GM21381 (cell line): ENCODE measurements around the gene JKAMP.

ENCODE experiments used
- ATAC-seq: cut with Tn5 transposase; IDR thresholded peaks from one replicate; pipeline ENCODE4 v1.9.1; 2021; ENCODE audit warnings: mild to moderate bottlenecking, moderate library complexity; ENCODE audit not compliant: unreplicated experiment

JKAMP gene

DNA sequence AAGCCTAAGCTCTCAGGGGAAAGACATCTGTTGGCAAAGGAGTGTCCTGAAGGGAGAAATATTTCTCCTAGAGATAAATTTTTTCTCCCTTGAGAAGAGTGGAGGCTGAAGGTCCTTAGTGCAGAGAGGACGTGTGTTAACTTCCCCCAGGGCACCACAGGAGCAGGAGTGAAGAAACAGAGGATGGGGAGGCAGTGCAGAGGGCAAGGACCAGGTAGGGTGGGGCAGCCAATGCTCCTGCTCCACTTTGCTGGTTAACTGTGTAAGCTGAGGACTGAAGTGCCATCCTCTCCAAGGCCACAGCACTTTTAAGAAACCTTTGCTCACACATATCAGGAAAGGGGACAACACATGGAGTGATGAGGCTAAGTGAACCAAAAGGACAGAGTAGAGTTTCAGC, 4.2 kb upstream of the JKAMP start:
- no peak for ATAC-seq

DNA sequence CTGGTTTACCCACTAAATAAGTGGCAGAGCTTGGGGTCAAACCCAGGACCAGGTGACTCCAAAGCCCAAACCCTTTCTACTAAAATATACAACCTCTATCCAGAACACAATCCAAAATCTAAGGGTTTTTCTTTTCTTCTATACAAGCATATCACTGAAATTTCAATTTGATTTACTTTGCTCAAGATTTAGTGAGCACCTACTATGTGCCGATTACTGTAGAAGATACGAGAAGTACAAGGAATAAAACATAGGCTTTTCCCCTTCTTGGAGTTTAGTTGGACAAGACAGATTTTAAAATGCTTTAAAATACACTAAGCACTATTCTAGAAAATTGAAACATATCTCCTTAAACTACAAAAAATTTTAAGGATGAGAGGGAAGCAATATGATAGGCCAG, 2.9 kb upstream of the JKAMP start:
- ATAC-seq = no peak

DNA sequence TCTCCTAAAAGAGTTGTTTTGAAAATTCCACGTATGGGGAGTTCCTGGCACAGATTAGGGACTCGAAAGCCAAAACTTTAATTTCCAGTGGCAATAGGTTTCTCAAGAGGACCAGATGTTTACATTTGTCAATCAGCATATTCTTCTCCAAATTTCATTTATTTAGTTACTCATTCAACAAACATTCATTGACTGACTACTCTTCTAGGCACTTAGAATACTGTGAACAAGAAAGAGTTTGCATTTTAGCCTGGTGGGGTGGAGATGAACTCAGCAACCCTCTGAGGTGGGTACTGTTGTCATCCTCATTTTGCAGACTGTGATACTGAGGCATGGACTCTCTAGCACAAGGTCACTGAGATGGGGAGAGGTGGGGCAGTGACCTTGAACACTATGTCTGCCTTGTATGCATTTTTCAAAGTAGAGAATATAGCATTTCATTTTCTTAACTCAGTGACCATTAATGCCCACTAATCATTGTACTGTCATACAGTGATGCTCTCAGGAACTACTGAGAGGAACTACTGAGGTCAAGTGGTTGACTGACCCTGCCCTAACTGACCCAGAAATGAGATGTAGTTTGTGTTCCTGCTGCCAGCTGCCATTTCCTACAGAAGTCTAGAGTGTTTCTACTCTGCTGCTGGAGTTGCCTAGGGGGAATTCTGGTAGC, 2.3 kb upstream of the JKAMP start:
- ATAC-seq = no peak

DNA sequence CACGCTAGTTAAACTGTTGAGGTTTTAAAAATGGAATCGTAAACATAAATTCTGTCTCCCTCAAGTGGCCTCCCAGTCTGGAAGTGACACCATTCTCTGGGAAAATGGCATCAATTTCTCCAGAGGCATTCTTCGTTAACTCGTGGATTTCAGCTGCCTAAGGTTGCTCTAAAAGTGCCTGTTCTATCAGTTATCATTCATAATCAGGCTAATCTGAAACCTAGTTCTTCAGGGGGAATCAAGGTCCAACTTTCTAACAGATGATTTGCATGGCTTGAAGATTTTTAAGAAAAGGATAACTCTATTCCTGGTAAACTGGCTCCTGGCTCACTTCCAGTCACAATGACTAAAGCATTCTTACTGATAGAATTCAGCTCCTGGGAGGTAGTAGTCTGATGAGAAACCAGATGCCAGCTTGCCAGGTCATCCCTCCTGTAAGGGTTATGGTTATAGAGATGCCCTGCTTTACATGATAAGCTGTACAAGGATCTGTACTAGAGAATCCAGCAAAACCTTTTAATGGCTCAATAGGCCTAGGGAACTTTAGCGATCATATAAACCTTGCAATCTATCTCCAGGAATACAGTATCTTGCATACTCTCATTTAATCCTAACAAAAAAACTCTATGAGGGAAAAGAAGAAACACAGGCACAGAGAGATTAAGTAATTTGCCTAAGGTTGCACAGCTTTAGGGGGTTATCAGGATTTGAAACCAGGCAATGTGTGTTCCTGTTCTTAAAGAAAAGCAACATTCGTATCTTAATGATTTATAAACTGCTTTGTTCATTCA, 1.6 kb upstream of the JKAMP start:
- ATAC-seq = no peak

DNA sequence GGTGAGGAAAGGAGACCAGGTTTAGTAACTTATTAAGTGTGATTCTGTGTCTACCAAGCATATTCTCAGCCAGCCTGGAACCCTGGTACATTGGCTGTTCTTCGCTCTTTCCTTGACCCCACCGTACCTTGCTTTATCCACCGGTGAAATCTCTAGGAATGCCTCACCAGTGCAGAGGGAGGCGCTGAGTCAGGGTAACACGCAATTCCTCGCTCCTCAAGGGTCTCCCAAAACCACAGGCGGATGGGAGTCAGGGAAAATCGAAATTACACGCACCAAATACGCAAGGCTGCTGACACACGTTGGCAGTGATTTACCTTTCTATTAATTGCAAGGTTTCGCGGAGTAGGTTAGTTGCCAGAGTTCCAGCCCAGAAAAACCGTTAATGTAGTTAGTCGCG, 954 bp upstream of the JKAMP start:
- no peak for ATAC-seq

DNA sequence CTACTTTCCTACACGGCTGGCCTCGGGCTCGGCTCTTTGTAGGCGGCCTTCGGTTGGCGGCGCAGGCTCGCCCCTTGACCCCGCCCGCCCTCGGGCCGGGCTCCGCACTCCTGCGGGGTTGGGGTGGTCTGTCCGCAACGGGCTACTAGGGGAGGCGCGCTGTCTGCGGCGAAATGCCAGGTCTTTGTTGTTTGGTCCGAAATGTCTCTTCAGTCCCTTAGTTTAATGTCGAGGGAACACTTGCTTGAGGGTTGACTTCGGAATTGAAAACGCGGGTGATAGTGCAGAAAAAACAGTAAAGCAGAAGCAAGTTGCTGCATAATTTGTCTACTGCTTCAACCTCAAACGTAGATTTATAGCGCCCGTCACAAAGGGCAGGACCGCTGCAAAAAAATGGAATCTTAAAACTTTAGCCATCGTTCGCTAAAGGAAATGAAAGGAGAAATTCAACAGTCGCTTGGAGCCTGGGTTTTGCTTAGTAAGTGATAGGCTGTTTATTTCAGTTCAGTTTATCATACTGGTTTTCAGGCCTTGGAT, 390 bp downstream of the JKAMP start:
- peak; percentile 39 for ATAC-seq

DNA sequence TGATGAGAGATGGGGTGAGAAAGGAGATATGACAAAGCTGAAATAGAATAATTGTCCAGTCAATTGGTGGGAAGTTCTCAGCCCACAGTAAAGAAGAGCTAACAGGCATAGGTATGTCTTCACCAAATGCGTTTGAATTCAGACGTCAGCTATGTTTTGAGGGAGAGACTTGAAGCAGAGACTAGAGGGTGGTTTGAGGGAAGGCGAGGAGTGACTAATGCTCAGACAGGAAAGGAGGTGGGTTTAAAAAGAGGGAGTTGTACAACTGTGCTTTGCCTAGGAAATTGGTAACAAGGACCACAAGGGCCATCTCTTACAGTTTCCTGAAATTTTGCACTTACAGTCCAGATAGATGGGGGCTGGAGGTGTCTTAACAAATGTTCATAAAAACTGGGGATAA, 6.4 kb downstream of the JKAMP start:
- no peak for ATAC-seq

DNA sequence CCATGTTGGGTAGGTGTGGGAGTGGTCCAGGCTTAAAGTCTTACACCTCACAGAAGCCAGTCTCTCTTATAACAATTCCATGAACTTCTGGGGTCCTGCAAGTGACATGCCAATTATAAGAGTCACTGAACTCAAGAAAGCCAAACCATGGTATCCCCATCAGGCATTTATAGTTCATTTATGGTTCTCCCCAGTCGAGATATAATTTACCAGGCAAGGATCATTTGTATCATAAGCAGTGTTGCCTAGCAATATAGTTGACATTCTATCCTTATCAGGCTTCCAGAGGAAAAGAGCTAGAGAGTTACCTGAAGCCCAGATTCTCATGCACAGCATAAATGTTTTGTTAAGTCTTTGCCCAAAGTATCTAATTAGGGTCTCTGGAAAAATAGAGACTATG, 8.1 kb downstream of the JKAMP start:
- no peak for ATAC-seq

DNA sequence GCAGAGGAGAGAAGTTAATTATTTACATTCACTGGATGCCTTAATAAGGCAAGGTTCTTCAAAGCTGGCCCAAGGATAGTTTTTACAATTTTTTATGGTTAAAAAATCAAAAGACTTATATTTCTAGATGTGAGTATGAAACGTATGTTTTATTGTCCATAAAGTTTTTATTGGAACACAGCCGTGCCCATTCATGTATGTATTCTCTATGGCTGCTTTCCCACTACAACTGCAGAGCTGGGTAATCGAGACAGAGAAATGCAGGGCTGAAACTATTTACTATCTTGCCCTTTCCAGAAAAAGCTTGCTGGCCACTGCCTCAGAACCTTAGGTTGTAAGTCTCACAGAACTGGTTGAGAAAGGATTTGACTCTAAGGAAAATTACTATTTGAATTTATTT, 16.4 kb downstream of the JKAMP start:
- ATAC-seq = no peak

DNA sequence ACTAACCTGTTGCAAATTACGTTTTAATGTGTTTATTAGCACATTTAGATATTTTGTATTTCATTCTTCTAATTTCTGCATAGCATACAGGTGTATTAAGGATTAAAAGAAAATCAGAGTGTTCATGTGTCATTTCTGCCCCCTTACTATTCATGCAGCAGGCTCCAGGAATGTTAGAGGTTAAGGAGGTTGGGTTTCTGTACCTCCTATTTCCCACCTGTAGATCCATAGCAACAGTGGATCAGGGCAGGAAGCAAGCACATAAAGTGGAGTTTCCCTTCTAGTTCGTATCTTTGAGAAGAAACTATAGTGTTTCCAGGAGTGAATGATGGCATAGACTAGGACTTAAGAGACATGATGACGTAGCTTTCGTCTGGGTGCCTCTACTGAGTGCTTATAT, 18.9 kb downstream of the JKAMP start:
- ATAC-seq = no peak

DNA sequence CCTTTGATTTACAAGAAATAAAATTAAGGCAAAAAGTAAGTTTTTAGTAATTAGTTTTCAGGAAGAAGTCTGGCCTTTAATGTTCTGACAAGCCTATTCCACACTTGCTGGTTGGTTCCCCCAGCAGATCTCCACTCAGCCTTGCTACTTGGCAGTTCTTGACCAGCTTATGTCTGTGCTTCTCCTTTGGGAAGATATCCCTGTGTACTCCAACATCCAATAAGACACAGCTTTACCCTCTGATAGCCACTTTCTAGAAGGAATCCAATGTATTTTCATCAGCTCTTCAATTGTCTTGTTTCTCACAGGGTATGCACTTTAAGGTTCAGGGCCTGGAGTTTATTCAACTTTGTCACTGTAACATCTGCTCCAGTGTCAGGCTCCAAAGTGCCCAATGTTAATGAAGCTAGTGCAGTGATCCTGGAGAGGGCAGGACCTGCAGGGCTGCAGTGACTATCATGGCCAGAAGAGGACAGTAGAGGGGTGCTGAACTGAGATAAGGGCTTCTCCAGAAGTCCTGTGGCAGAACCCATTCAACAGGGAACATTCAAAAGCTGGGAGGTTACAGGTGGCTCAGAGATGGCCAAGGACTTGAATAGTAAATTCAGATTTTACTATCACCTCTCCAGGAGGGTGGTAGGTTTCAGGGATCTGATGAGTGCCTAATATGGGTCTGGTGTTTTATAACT, 22.9 kb downstream of the JKAMP start:
- peak; percentile 83 for ATAC-seq

DNA sequence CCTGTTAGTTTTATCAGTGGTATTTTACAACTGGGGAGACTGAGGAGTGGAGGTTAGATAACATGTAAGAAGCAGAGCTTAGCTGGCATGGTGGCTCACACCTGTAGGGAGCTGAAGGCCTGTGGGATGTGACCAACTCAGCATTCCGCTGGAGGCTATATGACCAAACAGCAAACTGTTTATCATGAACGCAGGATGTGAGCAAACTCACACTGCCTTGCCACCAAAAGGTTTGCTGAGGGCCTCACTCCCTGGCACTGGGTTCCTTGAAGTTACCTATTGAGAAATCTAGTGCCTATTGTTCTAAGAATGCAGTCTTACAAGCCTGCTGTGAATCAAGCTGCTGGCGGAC, 23.4 kb downstream of the JKAMP start:
- ATAC-seq = no peak

DNA sequence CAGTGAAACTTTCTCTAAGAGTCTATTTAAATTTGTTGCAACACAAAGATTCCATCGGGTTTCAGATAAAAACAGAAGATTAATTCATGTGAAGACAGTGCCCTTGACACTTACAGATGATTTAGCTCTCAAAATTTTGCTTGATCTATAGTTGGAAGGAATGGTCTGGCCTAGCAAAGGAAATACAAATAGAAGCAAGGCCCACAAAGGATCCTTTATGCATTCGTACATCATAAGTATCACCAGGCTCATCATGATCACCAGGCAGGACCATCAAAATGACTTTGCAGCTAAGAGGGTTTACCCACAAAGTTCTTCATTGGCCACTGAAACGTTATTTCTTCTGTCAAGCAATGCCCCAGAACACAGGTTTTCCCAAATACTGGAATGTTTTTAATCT, 24.8 kb downstream of the JKAMP start:
- ATAC-seq = no peak

DNA sequence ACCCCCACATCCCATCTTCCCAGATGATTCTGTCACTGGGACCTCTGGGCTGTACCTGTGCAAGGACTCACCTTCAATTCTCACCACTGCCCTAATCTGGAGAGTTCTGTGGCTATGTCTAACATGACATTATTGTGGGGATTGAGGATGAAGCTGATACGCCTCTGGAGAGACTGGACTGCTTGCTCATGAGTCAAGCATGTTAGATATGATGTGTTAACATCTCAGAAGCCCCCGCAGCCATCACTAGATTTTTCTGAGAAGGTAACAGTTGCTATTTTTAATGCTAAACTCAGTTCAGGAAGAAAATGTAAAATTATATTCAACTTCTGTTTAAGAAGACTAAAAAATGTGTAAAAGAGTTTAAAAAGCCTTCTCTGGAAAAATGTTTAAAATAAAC, 25.7 kb downstream of the JKAMP start:
- ATAC-seq = no peak

DNA sequence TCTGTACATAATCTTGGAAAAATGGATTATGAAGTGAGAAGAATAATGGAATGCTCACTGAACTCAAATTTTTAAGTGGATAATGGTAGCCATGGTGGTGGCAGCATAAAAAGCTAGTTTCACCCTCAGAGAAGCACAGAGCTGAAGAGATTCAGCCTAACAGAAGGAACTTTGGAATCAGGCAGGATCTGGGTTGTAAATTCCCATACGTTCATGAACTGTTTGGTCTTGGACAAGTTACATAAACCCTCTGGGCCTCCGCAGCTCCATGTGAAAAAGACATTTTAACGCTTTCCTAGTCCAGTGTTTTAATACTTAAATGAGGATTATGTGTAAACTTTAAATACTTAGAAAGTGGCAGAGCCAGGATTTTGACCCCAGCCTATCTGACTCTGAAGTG, 26.6 kb downstream of the JKAMP start:
- no peak for ATAC-seq

DNA sequence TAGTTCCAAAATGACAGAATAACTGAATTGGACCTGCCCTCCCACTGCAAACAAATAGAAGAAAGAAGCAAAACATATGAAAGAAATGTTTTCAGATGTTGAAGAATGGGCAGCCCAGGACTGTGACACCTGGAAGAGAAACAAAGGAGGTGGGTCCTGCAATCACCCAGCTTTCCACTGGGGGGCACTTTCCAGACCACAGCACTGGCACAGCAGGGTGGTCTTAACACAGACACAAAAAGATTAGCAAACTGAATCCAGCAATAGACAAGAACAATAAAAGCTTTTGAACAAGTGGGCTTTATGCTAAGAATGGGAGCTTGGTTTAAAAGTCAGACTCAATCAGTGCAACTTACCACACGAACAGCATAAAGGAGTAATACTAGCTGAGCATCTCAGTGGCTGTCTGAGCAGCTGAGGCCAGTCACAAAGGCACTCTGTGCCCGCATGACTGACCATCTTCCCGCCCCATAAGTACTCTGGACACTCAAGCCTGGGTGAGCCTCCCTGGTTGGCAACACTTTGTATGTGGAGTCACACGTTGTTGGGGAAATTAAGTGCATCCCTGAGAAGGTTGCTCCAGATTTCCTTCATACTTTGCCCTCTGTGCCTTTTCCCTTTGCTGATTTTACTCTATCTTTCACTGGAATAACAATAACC, 27.7 kb downstream of the JKAMP start:
- no peak for ATAC-seq

DNA sequence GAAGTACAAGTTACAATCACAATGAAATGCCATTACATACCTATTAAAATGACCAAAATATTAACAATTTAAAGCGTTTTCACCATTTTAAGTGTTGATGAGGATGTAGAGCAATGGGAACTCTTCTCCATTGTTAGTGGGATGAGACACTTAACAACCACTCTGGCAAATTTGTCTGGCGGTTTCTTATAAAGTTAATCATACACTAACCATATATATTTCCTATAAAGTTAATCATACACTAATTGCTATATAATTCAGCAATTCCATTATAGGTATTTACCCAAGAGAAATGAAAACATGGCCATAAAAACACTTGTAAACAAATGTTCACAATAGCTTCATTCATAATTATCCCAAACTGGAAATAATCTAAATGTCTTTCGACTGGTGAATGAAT, 35.9 kb downstream of the JKAMP start:
- ATAC-seq = no peak

DNA sequence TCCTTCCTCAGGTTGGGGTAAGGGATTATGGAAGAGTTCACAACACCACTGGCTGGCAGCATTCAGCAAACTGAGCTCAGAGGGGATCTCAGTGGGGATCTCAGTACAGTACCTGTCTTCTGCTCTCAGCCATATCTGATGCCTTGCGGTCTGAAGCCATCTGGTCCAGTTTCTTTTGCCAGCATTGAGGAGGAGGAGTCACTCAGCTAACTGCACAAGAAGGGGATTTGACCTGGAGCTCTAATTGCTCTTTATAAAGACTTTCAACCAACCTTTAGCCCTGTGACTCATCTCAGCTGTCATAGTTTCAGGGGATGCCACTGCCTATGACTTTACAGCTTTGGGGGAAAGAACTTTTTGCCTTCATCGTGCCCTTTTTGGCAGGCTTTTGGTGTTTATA, 44.9 kb downstream of the JKAMP start:
- no peak for ATAC-seq

DNA sequence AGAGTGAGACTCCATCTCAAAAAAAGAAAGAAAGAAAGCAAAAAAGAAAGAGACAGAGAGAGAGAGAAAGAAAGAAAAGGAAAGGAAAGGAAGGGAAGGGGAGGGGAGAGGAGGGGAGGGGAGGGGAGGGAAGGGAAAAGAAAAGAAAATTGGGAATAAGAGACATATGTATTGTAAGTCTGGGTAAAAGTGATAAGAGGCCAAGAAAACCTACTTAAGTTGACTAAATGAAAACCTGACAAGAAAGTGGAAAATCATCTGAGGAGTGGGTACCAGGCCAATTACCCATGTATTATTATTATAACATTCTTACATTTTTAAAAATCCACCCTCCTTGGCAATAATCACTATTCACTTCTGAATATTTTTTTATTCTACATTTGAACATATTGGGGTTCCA, 46.0 kb downstream of the JKAMP start:
- no peak for ATAC-seq

DNA sequence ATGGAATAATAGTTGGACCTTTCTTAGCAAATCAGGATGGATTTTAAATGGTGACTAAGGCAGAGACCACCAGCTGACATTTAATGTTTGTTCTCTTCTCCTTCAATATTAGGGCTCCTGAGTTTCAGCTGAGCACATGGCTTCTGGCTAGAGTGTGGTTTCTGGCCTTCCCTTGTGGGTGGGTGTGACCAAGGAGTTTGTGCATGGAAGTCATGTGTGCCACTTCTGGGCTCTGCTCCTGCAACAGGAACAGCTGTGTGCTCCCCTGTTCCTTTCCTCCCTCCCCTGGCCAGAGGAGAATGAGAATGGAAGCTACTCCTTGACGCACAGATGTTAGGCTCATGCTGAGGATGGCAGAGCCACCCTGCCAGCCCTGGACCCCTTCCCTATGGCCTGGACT, 48.1 kb downstream of the JKAMP start:
- no peak for ATAC-seq

DNA sequence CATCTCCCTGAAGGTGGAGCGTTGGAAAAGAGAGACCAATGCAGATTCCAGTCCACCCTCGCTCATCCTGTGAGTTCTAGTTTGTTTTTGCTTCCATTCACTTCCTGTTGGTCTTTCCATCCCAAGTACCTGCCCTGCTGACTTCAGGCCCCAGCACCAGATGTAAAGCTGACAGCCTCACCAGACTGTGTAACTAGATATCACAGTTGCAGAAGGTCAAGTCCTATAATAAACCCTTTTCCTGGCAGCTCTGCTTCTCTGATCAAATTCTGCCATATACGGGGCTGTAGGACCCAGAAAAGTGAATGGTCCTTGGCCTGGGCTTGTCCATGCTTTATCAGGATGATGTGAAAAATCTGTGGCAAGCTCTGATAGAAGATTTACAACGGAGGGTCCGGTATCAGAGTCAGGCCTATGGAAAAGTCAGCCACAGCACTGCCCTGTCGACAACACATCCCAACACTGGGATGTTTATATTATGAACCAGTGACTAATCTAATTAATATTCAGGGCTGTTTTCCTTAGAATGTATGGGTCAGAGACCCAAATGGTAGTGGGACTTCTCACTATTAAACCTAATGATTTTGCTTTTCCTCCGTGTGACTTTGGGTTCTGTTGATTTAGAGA, 50.2 kb downstream of the JKAMP start:
- no peak for ATAC-seq
